HepG2 (cell line): ENCODE data around the gene VEGFA. TPM values are rescaled to one million over a fixed set of nuclear protein-coding genes. Genes with fewer than 3 reads are reported as not detected.

ENCODE experiments used
- AGO2 ChIP-seq: fragments of 200-400 bp; formaldehyde crosslinking; optimal IDR thresholded peaks from 2 replicates; pipeline ENCODE3; 2017; ENCODE audit warnings: mild to moderate bottlenecking, low read depth, low read length, moderate library complexity
- EEA1 ChIP-seq: sonication (generic); formaldehyde crosslinking; IDR thresholded peaks from 2 replicates; pipeline ENCODE4 v1.5.1; 2020; ENCODE audit warnings: mild to moderate bottlenecking, missing genetic modification reagents, borderline replicate concordance
- ETV6 ChIP-seq: sonication (generic); formaldehyde crosslinking; conservative IDR thresholded peaks from 2 replicates; pipeline ENCODE4 v1.4.0; 2020; ENCODE audit warnings: missing genetic modification reagents
- ONECUT2 ChIP-seq: sonication (generic); formaldehyde crosslinking; IDR thresholded peaks from 2 replicates; pipeline ENCODE4 v1.4.0; 2020; ENCODE audit warnings: missing genetic modification reagents
- POLR2A ChIP-seq, 2 experiments: IDR thresholded peaks; 2 replicates each; pipeline ENCODE4 v1.6.1; 2011; ENCODE audit warnings: low read depth in 2 of 2, low read length in 2 of 2, mild to moderate bottlenecking in 1 of 2, moderate library complexity in 1 of 2; ENCODE audit not compliant: insufficient read depth in 1 of 2
- RBFOX2 ChIP-seq: fragments of 200-400 bp; formaldehyde crosslinking; IDR thresholded peaks from 2 replicates; pipeline ENCODE4 v1.6.1; 2017; ENCODE audit warnings: low read depth, mild to moderate bottlenecking, low read length
- REL ChIP-seq: sonication (generic); formaldehyde crosslinking; conservative IDR thresholded peaks from 2 replicates; pipeline ENCODE4 v1.8.0; 2022; ENCODE audit warnings: mild to moderate bottlenecking, missing genetic modification reagents, moderate library complexity
- TBP ChIP-seq: sonication (generic); formaldehyde crosslinking; IDR thresholded peaks from 2 replicates; pipeline ENCODE4 v1.5.0; 2020; ENCODE audit warnings: missing genetic modification reagents
- ZNF33A ChIP-seq: sonication (generic); formaldehyde crosslinking; IDR thresholded peaks from 2 replicates; pipeline ENCODE4 v1.5.1; 2020; ENCODE audit warnings: missing genetic modification reagents, mild to moderate bottlenecking, moderate library complexity, borderline replicate concordance
- ZNF563 ChIP-seq: sonication (generic); formaldehyde crosslinking; IDR thresholded peaks from 2 replicates; pipeline ENCODE4 v1.8.0; 2022; ENCODE audit warnings: mild to moderate bottlenecking, moderate library complexity, missing genetic modification reagents
- ZNF747 ChIP-seq: sonication (generic); formaldehyde crosslinking; IDR thresholded peaks from 2 replicates; pipeline ENCODE4 v1.8.1; 2023; ENCODE audit warnings: missing genetic modification reagents, mild to moderate bottlenecking, borderline replicate concordance
- ZNF782 ChIP-seq: sonication (generic); formaldehyde crosslinking; IDR thresholded peaks from 2 replicates; pipeline ENCODE4 v1.4.0; 2020; ENCODE audit warnings: missing genetic modification reagents, mild to moderate bottlenecking, borderline replicate concordance
- polyA plus RNA-seq, 8 experiments: library from polyadenylated mRNA; depleted of rRNA in 3 of 8; stranded (reverse) in 7 of 8; unstranded in 1 of 8; fragments of >200 nt; fragmentation: Illumina TruSeq in 4 of 8; extraction: Trizol in 4 of 8; gene quantifications; 2 replicates each; pipeline versions ENCODE4 v1.2.1 to v1.2.3, GENCODE V29; 2011 to 2016; ENCODE audit warnings: low read depth in 4 of 8, missing spikeins in 1 of 8, mixed read lengths in 1 of 8; ENCODE audit not compliant: insufficient read depth in 1 of 8
- total RNA-seq, 5 experiments: library from RNA; depleted of rRNA; stranded (reverse); fragments of >200 nt; fragmentation: Illumina TruSeq; extraction: Trizol; gene quantifications; 2 replicates each; pipeline ENCODE4 v1.2.3, GENCODE V29; 2016; ENCODE audit warnings: low read depth in 1 of 5
- TF ChIP-seq, protein P1 (sequence below): sonication (generic); formaldehyde crosslinking; IDR thresholded peaks from 2 replicates; pipeline ENCODE4 v1.4.0; 2020; ENCODE audit warnings: missing genetic modification reagents, mild to moderate bottlenecking, borderline replicate concordance
- TF ChIP-seq, protein P2 (sequence below): sonication (generic); formaldehyde crosslinking; IDR thresholded peaks from 2 replicates; pipeline ENCODE4 v1.5.1; 2020; ENCODE audit warnings: mild to moderate bottlenecking, missing genetic modification reagents, moderate library complexity
- TF ChIP-seq, protein P3 (sequence below): sonication (generic); formaldehyde crosslinking; IDR thresholded peaks from 2 replicates; pipeline ENCODE4 v1.4.0; 2020; ENCODE audit warnings: missing genetic modification reagents, borderline replicate concordance
- TF ChIP-seq, protein P4 (sequence below): sonication (generic); formaldehyde crosslinking; IDR thresholded peaks from 2 replicates; pipeline ENCODE4 v1.8.1; 2023; ENCODE audit warnings: missing genetic modification reagents, mild to moderate bottlenecking, borderline replicate concordance

VEGFA gene
- total and polyA plus RNA-seq, 2 of the 13 experiments (the other 11 are each of a cell fraction or from before 2014, with no cell fraction given): 68.1 to 629 TPM

DNA sequence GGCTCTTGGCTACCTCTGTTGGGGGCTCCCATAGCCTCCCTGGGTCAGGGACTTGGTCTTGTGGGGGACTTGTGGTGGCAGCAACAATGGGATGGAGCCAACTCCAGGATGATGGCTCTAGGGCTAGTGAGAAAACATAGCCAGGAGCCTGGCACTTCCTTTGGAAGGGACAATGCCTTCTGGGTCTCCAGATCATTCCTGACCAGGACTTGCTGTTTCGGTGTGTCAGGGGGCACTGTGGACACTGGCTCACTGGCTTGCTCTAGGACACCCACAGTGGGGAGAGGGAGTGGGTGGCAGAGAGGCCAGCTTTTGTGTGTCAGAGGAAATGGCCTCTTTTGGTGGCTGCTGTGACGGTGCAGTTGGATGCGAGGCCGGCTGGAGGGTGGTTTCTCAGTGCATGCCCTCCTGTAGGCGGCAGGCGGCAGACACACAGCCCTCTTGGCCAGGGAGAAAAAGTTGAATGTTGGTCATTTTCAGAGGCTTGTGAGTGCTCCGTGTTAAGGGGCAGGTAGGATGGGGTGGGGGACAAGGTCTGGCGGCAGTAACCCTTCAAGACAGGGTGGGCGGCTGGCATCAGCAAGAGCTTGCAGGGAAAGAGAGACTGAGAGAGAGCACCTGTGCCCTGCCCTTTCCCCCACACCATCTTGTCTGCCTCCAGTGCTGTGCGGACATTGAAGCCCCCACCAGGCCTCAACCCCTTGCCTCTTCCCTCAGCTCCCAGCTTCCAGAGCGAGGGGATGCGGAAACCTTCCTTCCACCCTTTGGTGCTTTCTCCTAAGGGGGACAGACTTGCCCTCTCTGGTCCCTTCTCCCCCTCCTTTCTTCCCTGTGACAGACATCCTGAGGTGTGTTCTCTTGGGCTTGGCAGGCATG lies 9.2 kb downstream of the VEGFA start (continued):
- TF ChIP-seq, protein P1, sequence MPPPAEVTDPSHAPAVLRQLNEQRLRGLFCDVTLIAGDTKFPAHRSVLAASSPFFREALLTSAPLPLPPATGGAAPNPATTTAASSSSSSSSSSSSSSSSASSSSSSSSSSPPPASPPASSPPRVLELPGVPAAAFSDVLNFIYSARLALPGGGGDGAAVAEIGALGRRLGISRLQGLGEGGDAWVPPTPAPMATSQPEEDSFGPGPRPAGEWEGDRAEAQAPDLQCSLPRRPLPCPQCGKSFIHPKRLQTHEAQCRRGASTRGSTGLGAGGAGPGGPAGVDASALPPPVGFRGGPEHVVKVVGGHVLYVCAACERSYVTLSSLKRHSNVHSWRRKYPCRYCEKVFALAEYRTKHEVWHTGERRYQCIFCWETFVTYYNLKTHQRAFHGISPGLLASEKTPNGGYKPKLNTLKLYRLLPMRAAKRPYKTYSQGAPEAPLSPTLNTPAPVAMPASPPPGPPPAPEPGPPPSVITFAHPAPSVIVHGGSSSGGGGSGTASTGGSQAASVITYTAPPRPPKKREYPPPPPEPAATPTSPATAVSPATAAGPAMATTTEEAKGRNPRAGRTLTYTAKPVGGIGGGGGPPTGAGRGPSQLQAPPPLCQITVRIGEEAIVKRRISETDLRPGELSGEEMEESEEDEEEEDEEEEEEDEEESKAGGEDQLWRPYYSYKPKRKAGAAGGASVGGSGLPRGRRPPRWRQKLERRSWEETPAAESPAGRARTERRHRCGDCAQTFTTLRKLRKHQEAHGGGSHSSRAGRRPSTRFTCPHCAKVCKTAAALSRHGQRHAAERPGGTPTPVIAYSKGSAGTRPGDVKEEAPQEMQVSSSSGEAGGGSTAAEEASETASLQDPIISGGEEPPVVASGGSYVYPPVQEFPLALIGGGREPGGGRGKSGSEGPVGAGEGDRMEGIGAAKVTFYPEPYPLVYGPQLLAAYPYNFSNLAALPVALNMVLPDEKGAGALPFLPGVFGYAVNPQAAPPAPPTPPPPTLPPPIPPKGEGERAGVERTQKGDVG (CRISPR knock-in tag): no peak
- TF ChIP-seq REL (CRISPR knock-in tag) (no peak; the same call in 1 of the 2 replicates), ZNF747 (CRISPR knock-in tag) (no peak), ZNF782 (CRISPR knock-in tag) (no peak), ZNF563 (CRISPR knock-in tag) (no peak), AGO2 (peak; percentile 42), ZNF33A (CRISPR knock-in tag) (no peak), TBP (CRISPR knock-in tag) (no peak), ONECUT2 (no peak), EEA1 (CRISPR knock-in tag) (0 out of 2 replicates have a peak, but pooled peaks have one; percentile 47), POLR2A (IDR thresholded peaks at IDR 0.05; ENCODE audit: insufficient read depth in 1 of 2, low read depth in 2 of 2, low read length in 2 of 2) (no peak), ETV6 (CRISPR knock-in tag) (no peak), RBFOX2 (0 out of 2 replicates have a peak, but pooled peaks have one; percentile 49)
- TF ChIP-seq, protein P2, sequence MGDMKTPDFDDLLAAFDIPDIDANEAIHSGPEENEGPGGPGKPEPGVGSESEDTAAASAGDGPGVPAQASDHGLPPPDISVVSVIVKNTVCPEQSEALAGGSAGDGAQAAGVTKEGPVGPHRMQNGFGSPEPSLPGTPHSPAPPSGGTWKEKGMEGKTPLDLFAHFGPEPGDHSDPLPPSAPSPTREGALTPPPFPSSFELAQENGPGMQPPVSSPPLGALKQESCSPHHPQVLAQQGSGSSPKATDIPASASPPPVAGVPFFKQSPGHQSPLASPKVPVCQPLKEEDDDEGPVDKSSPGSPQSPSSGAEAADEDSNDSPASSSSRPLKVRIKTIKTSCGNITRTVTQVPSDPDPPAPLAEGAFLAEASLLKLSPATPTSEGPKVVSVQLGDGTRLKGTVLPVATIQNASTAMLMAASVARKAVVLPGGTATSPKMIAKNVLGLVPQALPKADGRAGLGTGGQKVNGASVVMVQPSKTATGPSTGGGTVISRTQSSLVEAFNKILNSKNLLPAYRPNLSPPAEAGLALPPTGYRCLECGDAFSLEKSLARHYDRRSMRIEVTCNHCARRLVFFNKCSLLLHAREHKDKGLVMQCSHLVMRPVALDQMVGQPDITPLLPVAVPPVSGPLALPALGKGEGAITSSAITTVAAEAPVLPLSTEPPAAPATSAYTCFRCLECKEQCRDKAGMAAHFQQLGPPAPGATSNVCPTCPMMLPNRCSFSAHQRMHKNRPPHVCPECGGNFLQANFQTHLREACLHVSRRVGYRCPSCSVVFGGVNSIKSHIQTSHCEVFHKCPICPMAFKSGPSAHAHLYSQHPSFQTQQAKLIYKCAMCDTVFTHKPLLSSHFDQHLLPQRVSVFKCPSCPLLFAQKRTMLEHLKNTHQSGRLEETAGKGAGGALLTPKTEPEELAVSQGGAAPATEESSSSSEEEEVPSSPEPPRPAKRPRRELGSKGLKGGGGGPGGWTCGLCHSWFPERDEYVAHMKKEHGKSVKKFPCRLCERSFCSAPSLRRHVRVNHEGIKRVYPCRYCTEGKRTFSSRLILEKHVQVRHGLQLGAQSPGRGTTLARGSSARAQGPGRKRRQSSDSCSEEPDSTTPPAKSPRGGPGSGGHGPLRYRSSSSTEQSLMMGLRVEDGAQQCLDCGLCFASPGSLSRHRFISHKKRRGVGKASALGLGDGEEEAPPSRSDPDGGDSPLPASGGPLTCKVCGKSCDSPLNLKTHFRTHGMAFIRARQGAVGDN (CRISPR knock-in tag): no peak
- TF ChIP-seq, protein P3, sequence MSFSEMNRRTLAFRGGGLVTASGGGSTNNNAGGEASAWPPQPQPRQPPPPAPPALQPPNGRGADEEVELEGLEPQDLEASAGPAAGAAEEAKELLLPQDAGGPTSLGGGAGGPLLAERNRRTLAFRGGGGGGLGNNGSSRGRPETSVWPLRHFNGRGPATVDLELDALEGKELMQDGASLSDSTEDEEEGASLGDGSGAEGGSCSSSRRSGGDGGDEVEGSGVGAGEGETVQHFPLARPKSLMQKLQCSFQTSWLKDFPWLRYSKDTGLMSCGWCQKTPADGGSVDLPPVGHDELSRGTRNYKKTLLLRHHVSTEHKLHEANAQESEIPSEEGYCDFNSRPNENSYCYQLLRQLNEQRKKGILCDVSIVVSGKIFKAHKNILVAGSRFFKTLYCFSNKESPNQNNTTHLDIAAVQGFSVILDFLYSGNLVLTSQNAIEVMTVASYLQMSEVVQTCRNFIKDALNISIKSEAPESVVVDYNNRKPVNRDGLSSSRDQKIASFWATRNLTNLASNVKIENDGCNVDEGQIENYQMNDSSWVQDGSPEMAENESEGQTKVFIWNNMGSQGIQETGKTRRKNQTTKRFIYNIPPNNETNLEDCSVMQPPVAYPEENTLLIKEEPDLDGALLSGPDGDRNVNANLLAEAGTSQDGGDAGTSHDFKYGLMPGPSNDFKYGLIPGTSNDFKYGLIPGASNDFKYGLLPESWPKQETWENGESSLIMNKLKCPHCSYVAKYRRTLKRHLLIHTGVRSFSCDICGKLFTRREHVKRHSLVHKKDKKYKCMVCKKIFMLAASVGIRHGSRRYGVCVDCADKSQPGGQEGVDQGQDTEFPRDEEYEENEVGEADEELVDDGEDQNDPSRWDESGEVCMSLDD: no peak
- TF ChIP-seq, protein P4, sequence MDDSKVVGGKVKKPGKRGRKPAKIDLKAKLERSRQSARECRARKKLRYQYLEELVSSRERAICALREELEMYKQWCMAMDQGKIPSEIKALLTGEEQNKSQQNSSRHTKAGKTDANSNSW (CRISPR knock-in tag): no peak
